ENCODE results near the gene SMAD1.
"Not testable (repeated sequence)": the region's sequence is repeated elsewhere in the genome, so short reads cannot be mapped to it uniquely, and the experiment has no call there.

SMAD1 gene

DNA sequence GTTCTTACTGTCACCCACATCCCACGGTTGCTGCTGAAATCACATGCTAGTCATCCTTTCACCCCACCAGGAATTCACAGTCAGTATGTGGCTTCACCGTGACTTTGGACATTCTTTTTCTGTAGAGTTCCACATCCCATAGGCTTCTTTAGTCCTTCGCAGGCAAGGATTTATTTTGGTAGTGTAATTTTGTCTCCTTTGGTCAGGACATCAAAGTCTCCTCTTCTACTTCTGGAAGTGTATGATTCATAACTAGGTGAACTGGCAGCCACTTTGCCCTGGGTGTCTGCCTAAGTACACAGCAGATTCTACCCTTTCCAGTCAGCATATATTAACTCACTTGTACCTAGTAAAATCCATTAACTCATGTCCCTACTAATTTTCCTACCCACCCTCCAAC lies 99.3 kb downstream of the SMAD1 start:
- H3K9me3 ChIP-seq (ENCODE audit: insufficient read depth, low read length) = no peaks in the 10 kb centered on the region

DNA sequence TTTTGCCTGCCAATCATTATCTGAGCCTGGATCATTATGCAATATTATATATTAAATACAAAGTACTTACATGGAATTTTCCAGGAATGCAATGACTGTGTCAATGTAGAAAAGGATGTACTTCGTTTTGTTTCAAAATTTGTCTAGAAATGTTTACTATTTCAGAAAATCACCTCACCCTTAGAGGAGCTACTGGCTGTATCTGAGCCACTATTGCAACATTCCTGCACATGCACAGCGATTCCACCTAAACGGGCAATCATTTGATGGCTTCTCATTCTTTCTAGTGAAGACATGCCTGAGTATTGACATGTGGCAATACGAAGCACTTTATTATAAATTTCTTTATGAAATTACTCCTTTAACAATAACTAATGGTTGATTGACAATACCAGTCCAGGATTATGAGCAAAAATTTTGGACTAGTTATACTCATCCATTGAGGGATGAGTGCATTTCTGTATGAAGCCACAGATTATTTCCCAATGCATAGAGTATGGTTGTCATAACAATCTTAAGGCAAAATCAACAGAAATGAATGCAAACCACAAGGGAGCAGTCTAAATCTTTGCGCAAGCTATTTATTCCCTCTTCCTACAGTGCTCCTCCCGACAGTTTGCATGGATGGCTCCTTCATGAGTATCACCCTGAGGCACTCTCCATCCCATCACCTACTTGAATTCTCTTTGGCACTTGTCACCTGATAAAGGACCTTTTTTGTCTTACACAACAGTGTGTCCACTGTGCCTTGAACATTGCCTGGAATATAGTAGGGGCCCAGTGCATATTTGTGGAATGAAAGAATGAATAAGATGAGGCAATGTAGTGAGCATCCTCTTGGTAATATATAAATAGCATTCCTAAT lies 101.8 kb downstream of the SMAD1 start:
- Histone ChIP-seq H4K20me1 (ENCODE audit: insufficient read depth, low read length) (no peaks in the 10 kb centered on the region), H3K79me2 (ENCODE audit: low read length) (no peaks in the 10 kb centered on the region), H3K9ac (ENCODE audit: low read length) (no peak overlapping the region), H3K4me1 (ENCODE audit: low read length) (peaks cover 20% of the 10 kb centered on the region), H3K4me2 (ENCODE audit: low read length) (no peak overlapping the region), H3K36me3 (replicated peaks; ENCODE audit: low read depth, low read length) (no peaks in the 10 kb centered on the region), H3K9me3 (ENCODE audit: insufficient read depth, low read length) (no peaks in the 10 kb centered on the region), H3K27ac (ENCODE audit: low read length) (no peak overlapping the region), H2AFZ (ENCODE audit: low read depth, low read length) (no peak overlapping the region), H3K27me3 (ENCODE audit: low read depth, low read length) (no peaks in the 10 kb centered on the region), H3K4me3 (ENCODE audit: low read length) (no peak overlapping the region)
- TF ChIP-seq, protein P1, sequence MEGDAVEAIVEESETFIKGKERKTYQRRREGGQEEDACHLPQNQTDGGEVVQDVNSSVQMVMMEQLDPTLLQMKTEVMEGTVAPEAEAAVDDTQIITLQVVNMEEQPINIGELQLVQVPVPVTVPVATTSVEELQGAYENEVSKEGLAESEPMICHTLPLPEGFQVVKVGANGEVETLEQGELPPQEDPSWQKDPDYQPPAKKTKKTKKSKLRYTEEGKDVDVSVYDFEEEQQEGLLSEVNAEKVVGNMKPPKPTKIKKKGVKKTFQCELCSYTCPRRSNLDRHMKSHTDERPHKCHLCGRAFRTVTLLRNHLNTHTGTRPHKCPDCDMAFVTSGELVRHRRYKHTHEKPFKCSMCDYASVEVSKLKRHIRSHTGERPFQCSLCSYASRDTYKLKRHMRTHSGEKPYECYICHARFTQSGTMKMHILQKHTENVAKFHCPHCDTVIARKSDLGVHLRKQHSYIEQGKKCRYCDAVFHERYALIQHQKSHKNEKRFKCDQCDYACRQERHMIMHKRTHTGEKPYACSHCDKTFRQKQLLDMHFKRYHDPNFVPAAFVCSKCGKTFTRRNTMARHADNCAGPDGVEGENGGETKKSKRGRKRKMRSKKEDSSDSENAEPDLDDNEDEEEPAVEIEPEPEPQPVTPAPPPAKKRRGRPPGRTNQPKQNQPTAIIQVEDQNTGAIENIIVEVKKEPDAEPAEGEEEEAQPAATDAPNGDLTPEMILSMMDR (IDR thresholded peaks at IDR 0.05; ENCODE audit: low read depth, low read length) = no peak
- no peak for TF ChIP-seq EZH2phosphoT487 (IDR thresholded peaks at IDR 0.05; ENCODE audit: low read depth)

More for the DNA sequence above, 99.3 kb downstream of the SMAD1 start:
- Histone ChIP-seq H2AFZ (ENCODE audit: low read depth, low read length) (no peak overlapping the region), H3K27ac (ENCODE audit: low read length) (no peak overlapping the region), H3K4me3 (ENCODE audit: low read length) (no peak overlapping the region), H3K36me3 (replicated peaks; ENCODE audit: low read depth, low read length) (no peaks in the 10 kb centered on the region), H3K27me3 (ENCODE audit: low read depth, low read length) (no peaks in the 10 kb centered on the region), H3K9ac (ENCODE audit: low read length) (no peak overlapping the region), H3K4me1 (ENCODE audit: low read length) (peaks cover 4% of the 10 kb centered on the region), H3K79me2 (ENCODE audit: low read length) (no peaks in the 10 kb centered on the region), H4K20me1 (ENCODE audit: insufficient read depth, low read length) (no peaks in the 10 kb centered on the region), H3K4me2 (ENCODE audit: low read length) (no peak overlapping the region)
- no peak for TF ChIP-seq EZH2phosphoT487 (IDR thresholded peaks at IDR 0.05; ENCODE audit: low read depth)
- TF ChIP-seq, protein P1 (IDR thresholded peaks at IDR 0.05; ENCODE audit: low read depth, low read length) = no peak

DNA sequence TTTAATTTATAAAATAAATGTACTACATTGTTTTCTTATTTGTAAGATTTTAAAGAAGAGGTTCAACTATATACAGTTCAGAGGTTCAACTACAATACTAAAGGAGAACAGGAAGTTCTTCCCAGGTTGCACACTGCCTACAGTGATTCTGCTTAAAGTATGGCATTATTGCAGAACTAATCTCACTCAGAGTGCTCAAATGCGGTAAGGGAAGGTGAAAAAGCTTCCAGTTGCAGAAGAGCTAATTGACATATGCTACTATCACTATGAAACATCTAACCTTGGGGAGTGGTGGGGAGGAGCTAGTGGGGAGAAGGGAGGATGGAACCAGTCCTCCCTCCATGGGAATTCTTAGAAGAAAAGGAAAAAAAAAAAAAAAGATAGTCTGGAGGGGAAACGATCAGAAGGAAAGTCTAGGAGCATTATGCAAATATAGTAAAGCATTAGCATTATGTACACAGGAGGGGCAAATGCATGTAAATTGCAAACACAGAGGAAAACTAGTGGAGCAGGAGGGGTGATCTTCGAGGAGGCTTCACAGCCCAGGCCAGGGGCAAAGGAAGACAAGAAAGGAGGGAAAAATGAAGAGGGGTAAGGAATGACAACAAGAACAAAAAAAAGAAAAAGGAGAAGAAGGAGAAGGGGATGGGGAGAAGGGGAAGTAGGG lies 105.6 kb downstream of the SMAD1 start:
- Histone ChIP-seq H3K27me3 (ENCODE audit: low read depth, low read length) (no peaks in the 10 kb centered on the region), H3K27ac (ENCODE audit: low read length) (no peak overlapping the region), H2AFZ (ENCODE audit: low read depth, low read length) (no peak overlapping the region), H3K79me2 (ENCODE audit: low read length) (no peaks in the 10 kb centered on the region), H3K4me2 (ENCODE audit: low read length) (no peak overlapping the region), H3K9ac (ENCODE audit: low read length) (no peak overlapping the region), H4K20me1 (ENCODE audit: insufficient read depth, low read length) (no peaks in the 10 kb centered on the region), H3K4me3 (ENCODE audit: low read length) (no peak overlapping the region), H3K9me3 (ENCODE audit: insufficient read depth, low read length) (no peaks in the 10 kb centered on the region), H3K4me1 (ENCODE audit: low read length) (peaks cover 20% of the 10 kb centered on the region), H3K36me3 (replicated peaks; ENCODE audit: low read depth, low read length) (no peaks in the 10 kb centered on the region)
- TF ChIP-seq, protein P1 (IDR thresholded peaks at IDR 0.05; ENCODE audit: low read depth, low read length) = no peak
- TF ChIP-seq EZH2phosphoT487 (IDR thresholded peaks at IDR 0.05; ENCODE audit: low read depth) = no peak

DNA sequence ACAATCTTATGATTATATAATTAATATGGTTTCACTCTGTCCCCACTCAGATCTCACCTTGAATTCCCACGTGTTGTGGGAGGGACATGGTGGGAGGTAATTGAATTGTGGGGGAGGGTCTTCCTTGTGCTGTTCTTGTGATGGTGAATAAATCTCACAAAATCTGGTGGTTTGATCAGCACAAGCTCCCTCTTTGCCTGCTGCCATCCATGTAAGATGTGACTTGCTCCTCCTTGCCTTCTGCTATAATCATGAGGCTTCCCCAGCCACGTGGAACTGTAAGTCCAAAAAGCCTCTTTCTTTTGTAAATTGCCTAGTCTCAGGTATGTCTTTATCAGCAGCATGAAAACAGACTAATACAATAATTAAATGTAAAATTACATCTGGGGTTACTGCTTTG lies 107.7 kb downstream of the SMAD1 start:
- H3K79me2 ChIP-seq (ENCODE audit: low read length); H3K36me3 ChIP-seq (replicated peaks; ENCODE audit: low read depth, low read length); H3K4me3 ChIP-seq (ENCODE audit: low read length); H3K27ac ChIP-seq (ENCODE audit: low read length); H3K27me3 ChIP-seq (ENCODE audit: low read depth, low read length); H3K9me3 ChIP-seq (ENCODE audit: insufficient read depth, low read length); H3K4me2 ChIP-seq (ENCODE audit: low read length); H2AFZ ChIP-seq (ENCODE audit: low read depth, low read length); H3K9ac ChIP-seq (ENCODE audit: low read length); H4K20me1 ChIP-seq (ENCODE audit: insufficient read depth, low read length): not testable (repeated sequence)
- H3K4me1 ChIP-seq (ENCODE audit: low read length) = peaks cover 20% of the 10 kb centered on the region
